CD4-positive, alpha-beta T cell treated with Interleukin-12 subunit alpha and Interleukin-12 subunit beta, for 1 hour (primary cell): ENCODE measurements around the gene MLXIP.

Experiments used
- DNase-seq: peaks from one replicate; pipeline ENCODE4 v3.0.0-alpha.2; 2020

Gene MLXIP

DNA sequence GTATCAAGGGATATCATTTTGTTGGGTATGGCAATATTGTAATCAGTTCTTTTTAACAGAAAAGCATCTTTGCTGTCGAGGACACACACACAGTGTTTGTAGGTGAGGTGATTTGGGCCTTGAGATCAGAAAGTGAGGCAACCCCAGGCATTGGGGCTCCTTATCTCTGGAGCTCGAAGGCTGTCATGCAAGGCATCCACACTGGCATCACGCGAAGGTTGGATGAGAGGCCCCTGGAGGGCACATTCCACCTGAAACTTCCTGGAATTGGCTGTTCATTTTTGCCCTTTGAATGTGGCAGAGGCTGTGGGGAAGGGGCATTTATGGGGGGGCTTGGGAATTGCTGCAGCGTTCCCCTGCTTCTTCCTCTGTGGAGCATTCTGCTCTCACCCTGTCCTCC lies 49.9 kb downstream of the MLXIP start:
- no peak for DNase-seq

- no peak for DNase-seq
Measured at GRCh38 chr12:122129131-122129530, 50.6 kb downstream of the MLXIP start.

- no peak for DNase-seq
Measured at GRCh38 chr12:122130150-122130549, 51.6 kb downstream of the MLXIP start.

- no peak for DNase-seq
Measured at GRCh38 chr12:122133192-122133950, 54.8 kb downstream of the MLXIP start.

DNA sequence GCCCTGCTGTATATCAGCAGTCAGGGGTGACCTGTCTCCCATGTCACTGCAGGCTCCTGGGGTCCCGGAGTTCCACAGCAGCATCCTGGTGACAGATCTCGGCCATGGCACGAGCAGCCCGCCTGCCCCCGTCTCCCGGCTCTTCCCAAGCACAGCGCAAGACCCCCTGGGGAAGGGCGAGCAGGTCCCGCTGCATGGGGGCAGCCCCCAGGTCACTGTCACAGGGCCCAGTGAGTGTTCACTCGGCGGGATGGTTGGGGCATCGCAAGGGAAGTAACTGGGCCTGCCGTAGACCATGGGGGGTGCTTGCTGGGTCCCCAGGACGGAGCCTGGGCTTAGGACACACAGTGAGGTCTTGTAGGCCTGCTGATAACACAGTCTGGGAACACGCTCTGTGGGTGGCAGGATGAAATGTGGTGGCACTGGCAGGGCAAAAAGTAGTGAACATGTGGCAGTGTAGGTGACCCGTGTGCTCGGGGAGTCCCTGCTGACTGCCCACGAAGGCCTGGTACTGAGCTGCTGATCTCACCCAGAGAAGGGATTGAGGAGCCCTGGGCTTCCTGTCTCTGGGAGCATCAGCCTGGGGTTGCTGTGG lies 57.0 kb downstream of the MLXIP start:
- no peak for DNase-seq

GRCh38 chr12:122137229-122137628 lies 58.7 kb downstream of the MLXIP start:
- no peak for DNase-seq

DNA sequence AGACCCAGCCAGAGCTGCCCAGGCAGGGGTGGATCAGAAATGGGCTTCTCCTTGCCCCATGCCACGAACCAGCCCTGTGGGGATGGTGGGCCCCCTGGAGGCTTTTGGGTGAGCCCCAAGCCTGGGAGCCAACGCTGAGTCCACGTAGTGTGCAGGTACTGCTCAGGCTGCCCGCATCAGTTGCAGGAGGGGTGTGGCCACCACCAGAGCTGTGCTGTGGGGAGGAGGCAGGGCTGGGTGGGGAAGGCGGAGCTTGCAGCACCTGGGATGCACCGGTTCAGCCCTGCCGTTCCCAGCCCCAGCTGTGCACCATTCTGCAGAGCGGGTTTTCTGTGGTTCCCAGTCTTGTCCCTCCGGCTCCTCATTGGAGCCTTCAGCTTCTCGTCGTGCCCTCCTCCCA lies 59.1 kb downstream of the MLXIP start:
- DNase-seq = no peak

DNA sequence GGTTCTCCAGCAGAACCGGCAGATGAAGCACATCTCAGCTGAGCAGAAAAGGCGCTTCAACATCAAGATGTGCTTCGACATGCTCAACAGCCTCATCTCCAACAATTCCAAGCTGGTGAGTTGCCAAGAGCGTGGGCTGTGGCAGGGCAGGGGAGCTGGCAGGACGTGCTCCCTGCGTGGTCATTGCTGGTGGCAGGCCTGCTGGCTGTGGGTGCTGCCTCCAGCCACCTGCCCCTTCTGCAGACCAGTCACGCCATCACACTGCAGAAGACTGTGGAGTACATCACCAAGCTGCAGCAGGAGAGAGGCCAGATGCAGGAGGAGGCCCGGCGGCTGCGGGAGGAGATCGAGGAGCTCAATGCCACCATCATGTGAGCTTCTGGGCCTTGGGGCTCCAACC lies 59.6 kb downstream of the MLXIP start:
- no peak for DNase-seq

GRCh38 chr12:122138616-122139015 lies 60.1 kb downstream of the MLXIP start:
- no peak for DNase-seq

DNA sequence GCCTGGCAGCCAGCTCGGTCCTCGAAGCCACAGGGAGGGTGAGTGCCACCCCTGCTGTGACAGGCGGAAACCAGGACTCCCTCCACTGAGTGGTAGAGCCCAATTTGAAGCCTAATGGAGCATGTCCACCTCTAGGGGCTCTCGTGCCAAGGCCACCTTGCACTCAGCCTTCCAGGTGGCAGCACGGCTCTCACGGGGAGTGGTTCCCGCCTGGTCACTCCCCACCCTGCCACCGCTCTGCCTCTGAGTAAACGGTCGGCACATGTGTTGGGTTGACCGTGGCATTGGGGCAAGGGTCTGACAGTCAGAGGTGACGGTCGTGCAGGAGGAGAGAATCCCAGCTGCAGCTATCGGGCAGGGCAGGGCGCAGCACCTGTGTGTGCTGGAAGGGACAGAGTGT lies 60.7 kb downstream of the MLXIP start:
- no peak for DNase-seq

GRCh38 chr12:122139941-122140340 lies 61.4 kb downstream of the MLXIP start:
- no peak for DNase-seq

- DNase-seq = no peak
Measured at GRCh38 chr12:122140467-122141257, 62.1 kb downstream of the MLXIP start.

DNA sequence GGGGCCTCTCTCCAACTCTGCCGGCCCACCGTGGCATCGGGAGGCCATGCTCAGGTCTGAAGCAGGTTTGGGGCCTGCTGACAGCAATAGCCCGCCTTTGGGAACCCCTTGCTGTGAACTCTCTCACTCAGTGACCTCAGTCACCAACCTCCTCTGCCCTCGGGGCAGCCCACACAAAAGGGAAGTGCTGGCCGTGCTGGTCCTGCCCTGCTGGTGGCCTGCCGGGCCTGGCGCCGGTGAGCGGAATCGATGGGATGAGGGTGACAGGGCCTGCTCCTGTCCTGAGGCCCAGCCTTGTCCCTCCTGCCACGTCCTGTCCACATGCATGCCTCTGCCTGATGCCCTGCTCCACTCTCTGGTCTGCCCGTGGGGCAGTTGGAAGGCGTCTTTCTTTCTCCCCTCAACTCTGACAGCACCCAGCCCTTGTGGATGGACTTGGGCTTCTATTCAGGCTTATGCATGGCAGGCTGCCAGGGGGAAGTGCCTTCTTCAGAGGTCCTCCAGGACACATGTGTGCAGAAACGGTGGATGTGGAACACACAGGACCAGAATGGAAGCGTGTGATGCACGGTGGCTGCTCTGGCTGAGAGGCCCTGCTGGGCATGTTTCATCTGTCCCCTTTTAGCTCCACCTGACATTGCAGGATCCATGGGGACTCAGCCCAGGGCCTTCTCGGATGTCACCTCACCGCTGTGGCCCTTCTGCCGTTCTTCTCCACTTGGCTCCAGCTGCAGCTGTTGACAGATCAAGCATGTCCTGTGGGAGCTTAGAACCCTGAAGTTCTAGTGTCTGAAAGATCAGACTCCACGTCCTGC lies 63.6 kb downstream of the MLXIP start:
- DNase-seq = no peak

DNA sequence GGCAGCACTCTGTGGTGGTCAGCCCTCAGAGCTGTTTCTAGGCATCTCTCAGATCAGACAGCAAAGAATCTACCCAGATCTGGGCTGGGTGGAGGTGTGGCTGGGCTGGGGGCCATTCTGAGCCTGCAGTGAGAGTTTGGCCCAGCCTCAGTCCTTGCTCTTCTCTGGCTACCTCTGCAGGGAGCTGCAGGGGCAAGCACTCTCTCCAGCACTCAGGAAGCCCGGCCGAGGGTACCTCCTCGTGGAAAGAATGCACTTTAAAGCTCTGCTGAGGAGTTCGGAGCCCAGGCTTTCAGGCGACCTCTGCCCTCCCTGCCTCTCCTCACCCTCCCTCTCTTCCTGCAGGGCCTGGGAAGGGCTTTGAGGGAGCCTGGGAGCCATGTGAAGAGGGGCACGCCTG lies 64.3 kb downstream of the MLXIP start:
- DNase-seq = no peak

- no peak for DNase-seq
Measured at GRCh38 chr12:122144885-122145284, 66.3 kb downstream of the MLXIP start.

DNA sequence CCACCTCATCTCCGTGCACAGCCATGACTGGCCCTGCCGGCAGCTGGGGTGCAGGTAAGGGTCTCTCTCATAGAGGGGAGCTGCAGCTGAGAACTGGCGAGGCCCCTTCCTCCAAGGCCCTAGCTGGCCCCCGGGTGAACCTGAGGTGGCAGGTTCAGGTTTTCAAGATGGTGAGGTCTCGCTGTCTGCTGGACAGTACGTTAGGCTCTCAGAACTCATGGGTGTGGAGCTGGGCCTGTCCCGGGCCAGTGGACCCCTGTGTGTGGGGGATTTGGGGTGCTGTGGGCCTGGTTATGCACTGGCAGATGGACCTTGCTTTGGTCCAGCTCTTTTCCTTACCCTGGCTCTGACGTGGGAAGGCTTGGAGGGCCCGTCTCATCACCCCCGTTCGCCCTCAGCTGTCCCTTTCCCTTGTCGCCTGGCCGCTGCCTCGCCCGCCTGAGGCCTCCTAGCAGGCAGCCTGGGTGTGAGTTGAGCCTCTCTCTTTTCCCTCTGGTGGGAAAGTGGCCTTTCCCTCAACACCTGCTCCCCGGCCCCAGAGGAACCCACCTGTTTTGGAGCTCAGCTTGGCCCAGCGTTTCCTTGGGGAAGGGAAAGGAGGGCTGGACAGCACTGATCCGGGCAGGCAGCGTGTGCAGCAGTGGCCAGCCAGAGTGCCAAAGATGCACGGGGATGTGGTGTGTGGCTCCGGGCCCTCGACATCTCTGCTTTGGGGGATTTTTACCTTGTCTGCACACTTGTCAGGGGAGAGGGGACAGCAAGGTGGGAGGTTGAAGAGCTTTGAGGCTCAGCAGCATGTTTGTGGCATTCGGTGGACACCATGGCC lies 67.2 kb downstream of the MLXIP start:
- DNase-seq = no peak

DNA sequence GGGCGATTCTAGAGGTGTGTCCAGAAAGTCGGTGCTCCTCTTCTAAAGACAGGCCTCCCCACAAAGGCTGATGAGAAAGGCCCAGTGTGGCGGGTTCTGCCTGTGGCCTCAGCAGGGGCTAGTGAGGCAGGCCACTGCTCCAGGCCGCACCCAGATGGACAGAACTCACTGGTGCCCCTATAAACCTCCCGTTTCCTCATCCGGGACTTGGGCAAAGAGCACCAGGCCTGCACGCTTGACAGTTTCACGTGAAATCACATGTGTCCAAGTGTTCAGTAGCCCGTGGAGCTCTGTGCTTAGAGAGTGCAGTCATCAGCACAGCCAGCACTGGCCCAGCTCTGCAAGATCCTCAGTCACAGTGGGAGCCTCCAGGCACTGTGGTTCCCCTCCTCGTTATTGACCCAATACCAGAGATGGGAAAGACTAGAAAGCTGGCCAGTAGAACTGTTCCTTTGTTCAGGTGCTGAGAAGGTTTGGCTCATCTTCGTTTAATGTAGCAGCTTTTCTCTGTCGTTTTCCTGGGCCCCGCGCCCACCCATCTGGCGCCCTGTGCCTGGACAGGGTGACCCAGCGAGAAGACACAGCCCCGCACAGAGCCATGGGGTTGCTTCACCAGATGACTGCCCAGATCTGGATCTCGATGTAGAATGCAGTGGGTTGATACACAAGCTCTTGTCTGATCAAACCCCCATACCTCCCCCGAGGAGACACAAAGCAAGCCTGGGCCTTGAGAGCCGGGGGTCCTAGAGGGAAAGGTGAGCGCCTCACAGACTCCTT lies 69.1 kb downstream of the MLXIP start:
- no peak for DNase-seq

DNA sequence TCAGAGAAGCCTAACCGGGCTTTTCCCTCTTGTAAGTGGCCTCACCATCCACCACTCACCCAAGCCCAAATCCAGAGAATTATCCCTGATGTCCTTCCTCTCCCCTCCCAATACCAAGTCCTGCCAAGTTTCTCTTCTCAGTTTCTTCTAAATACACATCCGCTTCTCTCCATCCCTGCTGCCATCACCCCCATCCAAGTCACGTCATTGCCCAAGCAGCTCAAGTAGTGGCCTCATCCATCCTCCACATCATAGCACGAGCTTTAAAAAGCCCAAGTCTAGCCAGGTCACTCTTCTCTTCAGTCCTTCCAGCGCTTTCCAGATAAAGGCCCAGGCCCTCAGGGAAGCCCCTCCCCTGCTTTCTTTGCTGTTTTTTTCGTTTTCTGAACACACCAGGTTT lies 70.1 kb downstream of the MLXIP start:
- no peak for DNase-seq

- no peak for DNase-seq
Measured at GRCh38 chr12:122150127-122150681, 71.6 kb downstream of the MLXIP start.

DNA sequence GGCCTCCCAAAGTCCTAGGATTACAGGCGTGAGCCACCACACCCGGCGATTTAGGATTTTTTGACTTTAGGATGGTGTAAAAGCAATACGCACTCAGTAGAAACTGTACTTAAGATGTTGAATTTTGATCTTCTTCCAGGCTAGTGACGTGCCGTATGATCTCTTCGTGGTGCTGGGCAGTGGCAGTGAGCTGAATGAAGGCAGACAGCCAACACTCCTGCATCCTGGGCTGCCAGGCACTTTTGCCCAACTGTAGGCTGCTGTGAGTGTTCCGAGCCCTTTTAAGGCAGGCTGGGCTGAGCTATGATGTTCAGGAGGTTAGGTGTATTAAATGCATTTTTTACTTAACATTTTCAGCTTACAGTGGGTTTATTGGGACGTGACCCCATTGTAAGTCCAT lies 74.2 kb downstream of the MLXIP start:
- no peak for DNase-seq

GRCh38 chr12:122155705-122156104 lies 77.1 kb downstream of the MLXIP start:
- no peak for DNase-seq
